RWPE2 (cell line): ENCODE data around the gene PNCK.
"Not testable (repeated sequence)": the region's sequence is repeated elsewhere in the genome, so short reads cannot be mapped to it uniquely, and the experiment has no call there.

ENCODE experiments used
- ATAC-seq: fragments of 200-7000 bp; cut with Tn5 transposase; 3 replicates; pipeline ENCODE4 v1.9.1; 2021; ENCODE audit warnings: low read depth
- DNase-seq: peaks from one replicate; pipeline ENCODE4 v3.0.0-alpha.2; 2020; ENCODE audit warnings: low spot score
- H3K27ac ChIP-seq: fragments of 450-650 bp; 2 replicates; pipeline ENCODE4 v1.5.1; 2017; ENCODE audit warnings: mild to moderate bottlenecking; ENCODE audit not compliant: poor library complexity, severe bottlenecking
- H3K27me3 ChIP-seq: fragments of 250-450 bp; sonication (Bioruptor Pico); 2 replicates; pipeline ENCODE4 v1.5.1; 2021; ENCODE audit warnings: mild to moderate bottlenecking, moderate library complexity; ENCODE audit not compliant: insufficient read depth, poor library complexity, severe bottlenecking
- H3K36me3 ChIP-seq: fragments of 250-450 bp; sonication (Bioruptor Pico); 2 replicates; pipeline ENCODE4 v1.5.1; 2020; ENCODE audit warnings: low read depth, mild to moderate bottlenecking, moderate library complexity
- H3K4me1 ChIP-seq: fragments of 250-450 bp; sonication (Bioruptor Pico); 2 replicates; pipeline ENCODE4 v1.5.1; 2021; ENCODE audit warnings: mild to moderate bottlenecking, moderate library complexity; ENCODE audit not compliant: insufficient read depth, poor library complexity, severe bottlenecking
- H3K4me3 ChIP-seq: fragments of 250-450 bp; sonication (Bioruptor Pico); 2 replicates; pipeline ENCODE4 v1.5.1; 2021; ENCODE audit warnings: mild to moderate bottlenecking, moderate library complexity; ENCODE audit not compliant: severe bottlenecking
- H3K9me3 ChIP-seq: fragments of 250-450 bp; sonication (Bioruptor Pico); 2 replicates; pipeline ENCODE4 v1.5.1; 2021; ENCODE audit warnings: mild to moderate bottlenecking, moderate library complexity; ENCODE audit not compliant: severe bottlenecking
- CTCF ChIP-seq: fragments of 450-650 bp; IDR thresholded peaks from one replicate; pipeline ENCODE4 v1.5.1; 2017; ENCODE audit warnings: mild to moderate bottlenecking, moderate library complexity; ENCODE audit not compliant: poor library complexity, severe bottlenecking

Gene PNCK

GRCh38 chrX:153692003-153692402, 18.4 kb upstream of the PNCK start:
- DNase-seq (no peak), ATAC-seq (no peak)
- Histone ChIP-seq H3K9me3 (no peaks in the 10 kb centered on the region), H3K4me1 (no peaks in the 10 kb centered on the region), H3K27me3 (no peaks in the 10 kb centered on the region), H3K4me3 (no peak overlapping the region), H3K36me3 (peaks cover 5% of the 10 kb centered on the region; the same call in 1 of the 2 replicates), H3K27ac (no peak overlapping the region)
- no peak for TF ChIP-seq CTCF

GRCh38 chrX:153691032-153691827, 17.6 kb upstream of the PNCK start:
- not testable (repeated sequence) for ATAC-seq, H3K9me3 ChIP-seq, H3K27ac ChIP-seq, H3K4me1 ChIP-seq, H3K4me3 ChIP-seq, H3K27me3 ChIP-seq, H3K36me3 ChIP-seq, DNase-seq

- Histone ChIP-seq H3K27me3 (no peaks in the 10 kb centered on the region), H3K9me3 (no peaks in the 10 kb centered on the region), H3K27ac (peak overlapping the region; percentile 48), H3K4me3 (no peak overlapping the region), H3K4me1 (no peaks in the 10 kb centered on the region), H3K36me3 (peaks cover 5% of the 10 kb centered on the region; the same call in 1 of the 2 replicates)
- DNase-seq (no peak), ATAC-seq (no peak)
- TF ChIP-seq CTCF: no peak
Observed at GRCh38 chrX:153690466-153690865, 16.9 kb upstream of the PNCK start.

GRCh38 chrX:153689654-153690465, 16.2 kb upstream of the PNCK start:
- H3K36me3 ChIP-seq: peaks cover 5% of the 10 kb centered on the region; the same call in 1 of the 2 replicates
- DNase-seq: no peak
- ATAC-seq: peak; percentile 65

More at GRCh38 chrX:153689654-153690465, 16.2 kb upstream of the PNCK start:
- H3K27me3 ChIP-seq: no peaks in the 10 kb centered on the region
- peak overlapping the region; percentile 48 for H3K27ac ChIP-seq
- H3K4me3 ChIP-seq: peak overlapping the region; percentile 23
- H3K9me3 ChIP-seq: no peaks in the 10 kb centered on the region
- no peaks in the 10 kb centered on the region for H3K4me1 ChIP-seq
- TF ChIP-seq CTCF: peak; percentile 12
